ENCODE results near the gene USP37. TPM values are rescaled to one million over a fixed set of nuclear protein-coding genes. Genes with fewer than 3 reads are reported as not detected.

The USP37 gene
- polyA plus RNA-seq, 2 of the 4 experiments (the other 2 are of a cell fraction) = 5.1 to 12.8 TPM

DNA sequence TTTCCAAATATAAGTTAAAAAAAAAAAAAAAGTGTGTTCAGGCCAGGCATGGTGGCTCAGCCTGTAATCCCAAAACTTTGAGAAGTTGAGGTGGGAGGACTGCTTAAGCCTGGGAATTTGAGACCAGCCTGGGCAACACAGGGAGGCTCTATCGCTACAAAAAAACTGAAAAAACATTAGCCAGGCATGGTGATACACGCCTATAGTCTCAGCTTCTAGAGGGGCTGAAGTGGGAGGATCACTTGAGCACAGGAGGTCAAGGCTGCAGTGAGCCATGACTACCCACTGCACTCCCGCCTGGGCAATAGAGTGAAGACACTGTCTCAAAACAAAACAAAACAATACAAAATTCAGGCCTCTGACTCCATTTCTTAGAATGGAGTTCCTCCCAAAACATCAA, 9.2 kb downstream of the USP37 start (continued):
- TF ChIP-seq, protein P1, sequence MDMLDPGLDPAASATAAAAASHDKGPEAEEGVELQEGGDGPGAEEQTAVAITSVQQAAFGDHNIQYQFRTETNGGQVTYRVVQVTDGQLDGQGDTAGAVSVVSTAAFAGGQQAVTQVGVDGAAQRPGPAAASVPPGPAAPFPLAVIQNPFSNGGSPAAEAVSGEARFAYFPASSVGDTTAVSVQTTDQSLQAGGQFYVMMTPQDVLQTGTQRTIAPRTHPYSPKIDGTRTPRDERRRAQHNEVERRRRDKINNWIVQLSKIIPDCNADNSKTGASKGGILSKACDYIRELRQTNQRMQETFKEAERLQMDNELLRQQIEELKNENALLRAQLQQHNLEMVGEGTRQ (IDR thresholded peaks at IDR 0.05) = no peak
- TF ChIP-seq SREBF2 (IDR thresholded peaks at IDR 0.05) = no peak
- TF ChIP-seq KDM1A (IDR thresholded peaks at IDR 0.05; ENCODE audit: low read depth) = no peak
- TF ChIP-seq NR3C1 (IDR thresholded peaks at IDR 0.05) = no peak
- no peak for TF ChIP-seq GATA3 (IDR thresholded peaks at IDR 0.05; ENCODE audit: borderline replicate concordance)

DNA sequence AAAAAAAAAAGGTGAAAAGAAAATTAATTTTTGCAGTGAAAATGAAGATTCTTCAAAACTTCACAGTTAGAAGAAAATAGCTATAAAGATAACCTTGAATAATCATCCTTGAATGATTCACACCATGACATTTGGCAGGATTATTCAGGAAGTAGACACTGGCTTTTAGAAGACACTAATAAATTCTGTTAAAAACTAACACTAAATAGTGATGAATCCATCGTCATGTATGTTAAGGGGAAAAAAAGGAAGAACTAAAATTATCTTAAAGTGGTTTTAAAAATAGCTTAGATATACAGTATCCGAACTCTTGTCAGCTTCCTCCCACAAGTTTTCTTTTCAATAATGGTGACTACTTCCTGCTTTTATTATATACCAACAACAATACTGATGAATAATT, 10.2 kb downstream of the USP37 start:
- no peak for TF ChIP-seq GATA3 (IDR thresholded peaks at IDR 0.05; ENCODE audit: borderline replicate concordance)
- no peak for TF ChIP-seq FOSL2 (IDR thresholded peaks at IDR 0.05)
- no peak for TF ChIP-seq FOSL2 (CRISPR knock-in tag; IDR thresholded peaks at IDR 0.05)
- no peak for TF ChIP-seq SMC3 (IDR thresholded peaks at IDR 0.05)
- no peak for TF ChIP-seq NR3C1 (IDR thresholded peaks at IDR 0.05)
- no peak for TF ChIP-seq HEYL (CRISPR knock-in tag; IDR thresholded peaks at IDR 0.05)
- no peak for TF ChIP-seq KDM1A (IDR thresholded peaks at IDR 0.05; ENCODE audit: low read depth)
- TF ChIP-seq HOXA7 (CRISPR knock-in tag; IDR thresholded peaks at IDR 0.05) = no peak
- TF ChIP-seq FOXS1 (CRISPR knock-in tag; IDR thresholded peaks at IDR 0.05) = no peak
- no peak for TF ChIP-seq MYC (IDR thresholded peaks at IDR 0.05; ENCODE audit: borderline replicate concordance, low read length)
- TF ChIP-seq, protein P2, sequence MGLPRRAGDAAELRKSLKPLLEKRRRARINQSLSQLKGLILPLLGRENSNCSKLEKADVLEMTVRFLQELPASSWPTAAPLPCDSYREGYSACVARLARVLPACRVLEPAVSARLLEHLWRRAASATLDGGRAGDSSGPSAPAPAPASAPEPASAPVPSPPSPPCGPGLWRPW (IDR thresholded peaks at IDR 0.05) = no peak
- TF ChIP-seq RFX5 (IDR thresholded peaks at IDR 0.05) = no peak
- no peak for TF ChIP-seq REST (IDR thresholded peaks at IDR 0.05)
- no peak for TF ChIP-seq BCL3 (IDR thresholded peaks at IDR 0.05)
- no peak for TF ChIP-seq RAD21 (conservative IDR thresholded peaks at IDR 0.05 in 1 of 2, IDR thresholded peaks at IDR 0.05 in 1 of 2)
- no peak for TF ChIP-seq CHD2 (IDR thresholded peaks at IDR 0.05; ENCODE audit: low read length, partially characterized antibody)
- TF ChIP-seq, protein P3, sequence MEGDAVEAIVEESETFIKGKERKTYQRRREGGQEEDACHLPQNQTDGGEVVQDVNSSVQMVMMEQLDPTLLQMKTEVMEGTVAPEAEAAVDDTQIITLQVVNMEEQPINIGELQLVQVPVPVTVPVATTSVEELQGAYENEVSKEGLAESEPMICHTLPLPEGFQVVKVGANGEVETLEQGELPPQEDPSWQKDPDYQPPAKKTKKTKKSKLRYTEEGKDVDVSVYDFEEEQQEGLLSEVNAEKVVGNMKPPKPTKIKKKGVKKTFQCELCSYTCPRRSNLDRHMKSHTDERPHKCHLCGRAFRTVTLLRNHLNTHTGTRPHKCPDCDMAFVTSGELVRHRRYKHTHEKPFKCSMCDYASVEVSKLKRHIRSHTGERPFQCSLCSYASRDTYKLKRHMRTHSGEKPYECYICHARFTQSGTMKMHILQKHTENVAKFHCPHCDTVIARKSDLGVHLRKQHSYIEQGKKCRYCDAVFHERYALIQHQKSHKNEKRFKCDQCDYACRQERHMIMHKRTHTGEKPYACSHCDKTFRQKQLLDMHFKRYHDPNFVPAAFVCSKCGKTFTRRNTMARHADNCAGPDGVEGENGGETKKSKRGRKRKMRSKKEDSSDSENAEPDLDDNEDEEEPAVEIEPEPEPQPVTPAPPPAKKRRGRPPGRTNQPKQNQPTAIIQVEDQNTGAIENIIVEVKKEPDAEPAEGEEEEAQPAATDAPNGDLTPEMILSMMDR (IDR thresholded peaks at IDR 0.05) = no peak
- TF ChIP-seq RNF2 (IDR thresholded peaks at IDR 0.05; ENCODE audit: borderline replicate concordance, low read depth) = no peak
- TF ChIP-seq ESRRA (IDR thresholded peaks at IDR 0.05; ENCODE audit: borderline replicate concordance, low read length) = no peak
- no peak for TF ChIP-seq MAFK (IDR thresholded peaks at IDR 0.05; ENCODE audit: partially characterized antibody)
- Histone ChIP-seq H3K4me3 (no peak overlapping the region), H3K9me3 (no peaks in the 10 kb centered on the region), H3K4me1 (no peaks in the 10 kb centered on the region), H3K27ac (no peak overlapping the region), H3K4me2 (no peak overlapping the region)
- no peak for DNase-seq (ENCODE audit: low read depth in 1 of 2, low spot score in 1 of 2)
- ChIA-PET CTCF (interaction anchor here (0.6 to 1.2 kb wide), 2 partner anchors 18 to 44 kb away, joined by 3 to 4 read pairs; no protein-coding TSS in a partner anchor), POLR2A (no interaction called here)
- WGBS (ENCODE audit: missing lambda C conversion rate) = 85% methylated on average over 2 of the region's 2 CpGs
- FAIRE-seq = no peak
- ATAC-seq = no peak
